SK-N-SH treated with all-trans-retinoic acid at 6 μM for 48 hours (cell line): ENCODE results near the gene OMD.

Experiments used
- ATAC-seq: fragments of 200-7000 bp; cut with Tn5 transposase; 3 replicates; pipeline ENCODE4 v1.9.1; 2020; ENCODE audit warnings: mild to moderate bottlenecking, moderate library complexity
- ARNTL ChIP-seq: fragments of 450-650 bp; formaldehyde crosslinking; IDR thresholded peaks from 2 replicates; pipeline ENCODE4 v1.5.0; 2020; ENCODE audit warnings: low read depth, mild to moderate bottlenecking, moderate library complexity, borderline replicate concordance
- BACH2 ChIP-seq: fragments of 250-450 bp; sonication (Bioruptor Pico); IDR thresholded peaks from 2 replicates; pipeline ENCODE4 v1.9.0; 2021; ENCODE audit warnings: mild to moderate bottlenecking, borderline replicate concordance
- CSDC2 ChIP-seq: fragments of 250-450 bp; sonication (Bioruptor Pico); IDR thresholded peaks from 2 replicates; pipeline ENCODE4 v1.5.0; 2020; ENCODE audit warnings: mild to moderate bottlenecking, moderate library complexity
- ESRRG ChIP-seq: fragments of 250-450 bp; sonication (Bioruptor Pico); IDR thresholded peaks from 2 replicates; pipeline ENCODE4 v1.6.1; 2021; ENCODE audit warnings: mild to moderate bottlenecking
- GLIS3 ChIP-seq: fragments of 250-450 bp; sonication (Bioruptor Pico); IDR thresholded peaks from 2 replicates; pipeline ENCODE4 v1.5.0; 2020; ENCODE audit warnings: mild to moderate bottlenecking, moderate library complexity
- ISL1 ChIP-seq: fragments of 250-450 bp; sonication (Bioruptor Pico); IDR thresholded peaks from 2 replicates; pipeline ENCODE4 v2.1.2; 2022; ENCODE audit warnings: mild to moderate bottlenecking, moderate library complexity
- OSR1 ChIP-seq: fragments of 250-450 bp; sonication (Bioruptor Pico); IDR thresholded peaks from 2 replicates; pipeline ENCODE4 v1.8.0; 2022; ENCODE audit warnings: moderate library complexity, mild to moderate bottlenecking, inconsistent platforms
- PPARA ChIP-seq: fragments of 250-450 bp; sonication (Bioruptor Pico); IDR thresholded peaks from 2 replicates; pipeline ENCODE4 v1.5.0; 2020; ENCODE audit warnings: mild to moderate bottlenecking, borderline replicate concordance
- RARB ChIP-seq: fragments of 250-450 bp; sonication (Bioruptor Pico); IDR thresholded peaks from 2 replicates; pipeline ENCODE4 v1.8.0; 2021; ENCODE audit warnings: mild to moderate bottlenecking, moderate library complexity
- SNAI2 ChIP-seq: fragments of 250-450 bp; sonication (Bioruptor Pico); IDR thresholded peaks from 2 replicates; pipeline ENCODE4 v1.5.0; 2020; ENCODE audit warnings: mild to moderate bottlenecking, moderate library complexity
- TOX ChIP-seq: fragments of 250-450 bp; sonication (Bioruptor Pico); IDR thresholded peaks from 2 replicates; pipeline ENCODE4 v1.8.0; 2021; ENCODE audit warnings: mild to moderate bottlenecking, moderate library complexity, borderline replicate concordance
- ZC3H10 ChIP-seq: fragments of 250-450 bp; sonication (Bioruptor Pico); IDR thresholded peaks from 2 replicates; pipeline ENCODE4 v1.5.1; 2021; ENCODE audit warnings: mild to moderate bottlenecking, moderate library complexity
- ZFP3 ChIP-seq: fragments of 250-450 bp; sonication (Bioruptor Pico); IDR thresholded peaks from 2 replicates; pipeline ENCODE4 v1.5.0; 2020; ENCODE audit warnings: mild to moderate bottlenecking, moderate library complexity
- ZFP30 ChIP-seq: fragments of 450-650 bp; formaldehyde crosslinking; IDR thresholded peaks from 2 replicates; pipeline ENCODE4 v1.5.0; 2022; ENCODE audit warnings: mild to moderate bottlenecking, moderate library complexity
- ZNF565 ChIP-seq: fragments of 450-650 bp; formaldehyde crosslinking; conservative IDR thresholded peaks from 2 replicates; pipeline ENCODE4 v1.5.0; 2020; ENCODE audit warnings: low read depth, mild to moderate bottlenecking, moderate library complexity
- ZNF70 ChIP-seq: fragments of 450-650 bp; formaldehyde crosslinking; IDR thresholded peaks from 2 replicates; pipeline ENCODE4 v1.5.0; 2020; ENCODE audit warnings: mild to moderate bottlenecking, moderate library complexity
- ZNF8 ChIP-seq: fragments of 450-650 bp; formaldehyde crosslinking; IDR thresholded peaks from 2 replicates; pipeline ENCODE4 v1.5.0; 2020; ENCODE audit warnings: mild to moderate bottlenecking, moderate library complexity
- TF ChIP-seq, protein P1 (sequence below): fragments of 250-450 bp; sonication (Bioruptor Pico); IDR thresholded peaks from 2 replicates; pipeline ENCODE4 v1.5.0; 2020; ENCODE audit warnings: mild to moderate bottlenecking, moderate library complexity
- TF ChIP-seq, protein P2 (sequence below): fragments of 250-450 bp; sonication (Bioruptor Pico); IDR thresholded peaks from 2 replicates; pipeline ENCODE4 v1.5.1; 2020; ENCODE audit warnings: low read depth, mild to moderate bottlenecking, moderate library complexity
- TF ChIP-seq, protein P3 (sequence below): fragments of 250-450 bp; sonication (Bioruptor Pico); IDR thresholded peaks from 2 replicates; pipeline ENCODE4 v1.5.1; 2021; ENCODE audit warnings: mild to moderate bottlenecking, moderate library complexity
- TF ChIP-seq, protein P4 (sequence below): fragments of 250-450 bp; sonication (Bioruptor Pico); IDR thresholded peaks from 2 replicates; pipeline ENCODE4 v1.8.0; 2021; ENCODE audit warnings: low read depth, mild to moderate bottlenecking, moderate library complexity, borderline replicate concordance

Gene OMD, protein sequence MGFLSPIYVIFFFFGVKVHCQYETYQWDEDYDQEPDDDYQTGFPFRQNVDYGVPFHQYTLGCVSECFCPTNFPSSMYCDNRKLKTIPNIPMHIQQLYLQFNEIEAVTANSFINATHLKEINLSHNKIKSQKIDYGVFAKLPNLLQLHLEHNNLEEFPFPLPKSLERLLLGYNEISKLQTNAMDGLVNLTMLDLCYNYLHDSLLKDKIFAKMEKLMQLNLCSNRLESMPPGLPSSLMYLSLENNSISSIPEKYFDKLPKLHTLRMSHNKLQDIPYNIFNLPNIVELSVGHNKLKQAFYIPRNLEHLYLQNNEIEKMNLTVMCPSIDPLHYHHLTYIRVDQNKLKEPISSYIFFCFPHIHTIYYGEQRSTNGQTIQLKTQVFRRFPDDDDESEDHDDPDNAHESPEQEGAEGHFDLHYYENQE

DNA sequence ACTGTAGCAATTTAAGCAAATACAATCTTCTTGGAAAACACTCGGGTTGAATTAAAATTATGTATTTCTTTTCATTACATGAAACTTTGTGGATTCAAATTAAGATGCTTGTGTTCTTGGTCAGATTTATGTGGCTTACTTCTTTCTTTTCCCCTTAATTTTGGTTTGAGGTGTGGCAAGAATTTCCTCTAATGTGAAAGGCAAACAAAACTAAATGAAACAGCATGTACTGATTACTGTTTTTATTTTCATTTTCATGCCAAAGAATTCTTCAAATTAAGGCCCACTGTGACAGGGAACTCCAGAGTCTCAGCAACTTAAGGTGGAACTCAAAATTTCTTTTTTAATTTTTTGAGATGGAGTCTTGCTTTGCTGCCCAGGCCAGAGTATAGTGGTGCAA, at the start of gene OMD:
OMD (minus strand) TSS at position 132 of the 400 bp plus-strand sequence. CDS start 6,913 bp downstream, outside the sequence.
- no peak; the same call in 2 of the 3 replicates for ATAC-seq
- TF ChIP-seq RARB (CRISPR knock-in tag) = no peak
- no peak for TF ChIP-seq ARNTL (CRISPR knock-in tag)
- no peak for TF ChIP-seq SNAI2 (CRISPR knock-in tag)
- no peak for TF ChIP-seq ISL1 (CRISPR knock-in tag)
- TF ChIP-seq, protein P1, sequence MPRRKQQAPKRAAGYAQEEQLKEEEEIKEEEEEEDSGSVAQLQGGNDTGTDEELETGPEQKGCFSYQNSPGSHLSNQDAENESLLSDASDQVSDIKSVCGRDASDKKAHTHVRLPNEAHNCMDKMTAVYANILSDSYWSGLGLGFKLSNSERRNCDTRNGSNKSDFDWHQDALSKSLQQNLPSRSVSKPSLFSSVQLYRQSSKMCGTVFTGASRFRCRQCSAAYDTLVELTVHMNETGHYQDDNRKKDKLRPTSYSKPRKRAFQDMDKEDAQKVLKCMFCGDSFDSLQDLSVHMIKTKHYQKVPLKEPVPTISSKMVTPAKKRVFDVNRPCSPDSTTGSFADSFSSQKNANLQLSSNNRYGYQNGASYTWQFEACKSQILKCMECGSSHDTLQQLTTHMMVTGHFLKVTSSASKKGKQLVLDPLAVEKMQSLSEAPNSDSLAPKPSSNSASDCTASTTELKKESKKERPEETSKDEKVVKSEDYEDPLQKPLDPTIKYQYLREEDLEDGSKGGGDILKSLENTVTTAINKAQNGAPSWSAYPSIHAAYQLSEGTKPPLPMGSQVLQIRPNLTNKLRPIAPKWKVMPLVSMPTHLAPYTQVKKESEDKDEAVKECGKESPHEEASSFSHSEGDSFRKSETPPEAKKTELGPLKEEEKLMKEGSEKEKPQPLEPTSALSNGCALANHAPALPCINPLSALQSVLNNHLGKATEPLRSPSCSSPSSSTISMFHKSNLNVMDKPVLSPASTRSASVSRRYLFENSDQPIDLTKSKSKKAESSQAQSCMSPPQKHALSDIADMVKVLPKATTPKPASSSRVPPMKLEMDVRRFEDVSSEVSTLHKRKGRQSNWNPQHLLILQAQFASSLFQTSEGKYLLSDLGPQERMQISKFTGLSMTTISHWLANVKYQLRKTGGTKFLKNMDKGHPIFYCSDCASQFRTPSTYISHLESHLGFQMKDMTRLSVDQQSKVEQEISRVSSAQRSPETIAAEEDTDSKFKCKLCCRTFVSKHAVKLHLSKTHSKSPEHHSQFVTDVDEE (CRISPR knock-in tag) = no peak
- TF ChIP-seq ESRRG = no peak
- TF ChIP-seq, protein P2, sequence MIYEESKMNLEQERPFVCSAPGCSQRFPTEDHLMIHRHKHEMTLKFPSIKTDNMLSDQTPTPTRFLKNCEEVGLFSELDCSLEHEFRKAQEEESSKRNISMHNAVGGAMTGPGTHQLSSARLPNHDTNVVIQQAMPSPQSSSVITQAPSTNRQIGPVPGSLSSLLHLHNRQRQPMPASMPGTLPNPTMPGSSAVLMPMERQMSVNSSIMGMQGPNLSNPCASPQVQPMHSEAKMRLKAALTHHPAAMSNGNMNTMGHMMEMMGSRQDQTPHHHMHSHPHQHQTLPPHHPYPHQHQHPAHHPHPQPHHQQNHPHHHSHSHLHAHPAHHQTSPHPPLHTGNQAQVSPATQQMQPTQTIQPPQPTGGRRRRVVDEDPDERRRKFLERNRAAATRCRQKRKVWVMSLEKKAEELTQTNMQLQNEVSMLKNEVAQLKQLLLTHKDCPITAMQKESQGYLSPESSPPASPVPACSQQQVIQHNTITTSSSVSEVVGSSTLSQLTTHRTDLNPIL (CRISPR knock-in tag) = no peak
- no peak for TF ChIP-seq BACH2 (CRISPR knock-in tag)

DNA sequence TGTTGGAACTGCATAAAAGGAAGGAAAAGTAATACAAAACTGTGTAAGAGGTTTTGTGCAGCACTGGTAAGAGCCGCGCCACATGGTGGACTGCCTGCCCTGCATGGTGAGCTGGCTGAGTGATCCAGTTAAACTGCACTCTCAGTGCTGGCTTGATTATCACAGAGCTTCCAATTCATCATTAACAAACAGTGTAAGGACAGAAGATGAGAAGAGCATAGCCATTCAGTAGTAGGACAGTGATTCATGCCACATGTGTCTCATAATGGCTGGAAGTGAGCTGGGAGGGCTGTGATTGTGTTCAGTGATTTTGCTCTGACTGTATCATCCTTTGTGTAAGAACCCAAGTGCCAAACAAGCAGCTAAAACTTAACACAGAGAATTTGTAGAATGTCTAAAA, 43.9 kb upstream of the OMD start:
- peak; percentile 63 for ATAC-seq
- TF ChIP-seq ZC3H10 (no peak), CSDC2 (CRISPR knock-in tag) (no peak), ZNF8 (CRISPR knock-in tag) (no peak)

DNA sequence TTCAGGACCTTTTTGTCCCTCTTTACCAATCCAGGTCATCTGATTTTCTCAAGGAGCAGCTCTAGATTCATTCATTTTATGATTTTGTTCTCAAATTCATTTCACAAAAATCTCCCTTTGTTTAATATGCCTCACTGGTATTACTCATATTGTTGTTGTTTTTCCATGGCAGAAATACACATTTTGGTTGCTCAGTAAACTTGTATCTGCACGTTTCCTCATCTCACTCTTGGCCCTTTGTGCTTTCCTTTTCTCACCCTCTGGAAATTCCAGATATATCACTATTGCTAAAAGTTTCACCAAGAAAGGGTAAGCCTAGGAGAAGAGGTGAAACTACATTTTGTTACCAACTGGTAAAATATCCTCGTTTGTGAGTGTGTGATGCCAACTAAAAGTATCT, 43.2 kb upstream of the OMD start:
- no peak for ATAC-seq
- TF ChIP-seq OSR1 (CRISPR knock-in tag) (no peak), TOX (no peak), PPARA (no peak), ZNF8 (CRISPR knock-in tag) (no peak), ISL1 (CRISPR knock-in tag) (no peak), ZFP3 (CRISPR knock-in tag) (no peak), RARB (CRISPR knock-in tag) (no peak)
- TF ChIP-seq, protein P3, sequence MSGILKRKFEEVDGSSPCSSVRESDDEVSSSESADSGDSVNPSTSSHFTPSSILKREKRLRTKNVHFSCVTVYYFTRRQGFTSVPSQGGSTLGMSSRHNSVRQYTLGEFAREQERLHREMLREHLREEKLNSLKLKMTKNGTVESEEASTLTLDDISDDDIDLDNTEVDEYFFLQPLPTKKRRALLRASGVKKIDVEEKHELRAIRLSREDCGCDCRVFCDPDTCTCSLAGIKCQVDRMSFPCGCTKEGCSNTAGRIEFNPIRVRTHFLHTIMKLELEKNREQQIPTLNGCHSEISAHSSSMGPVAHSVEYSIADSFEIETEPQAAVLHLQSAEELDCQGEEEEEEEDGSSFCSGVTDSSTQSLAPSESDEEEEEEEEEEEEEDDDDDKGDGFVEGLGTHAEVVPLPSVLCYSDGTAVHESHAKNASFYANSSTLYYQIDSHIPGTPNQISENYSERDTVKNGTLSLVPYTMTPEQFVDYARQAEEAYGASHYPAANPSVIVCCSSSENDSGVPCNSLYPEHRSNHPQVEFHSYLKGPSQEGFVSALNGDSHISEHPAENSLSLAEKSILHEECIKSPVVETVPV (CRISPR knock-in tag) = no peak
- TF ChIP-seq, protein P2 (CRISPR knock-in tag) = no peak
- TF ChIP-seq, all 23 proteins: peak for 0

DNA sequence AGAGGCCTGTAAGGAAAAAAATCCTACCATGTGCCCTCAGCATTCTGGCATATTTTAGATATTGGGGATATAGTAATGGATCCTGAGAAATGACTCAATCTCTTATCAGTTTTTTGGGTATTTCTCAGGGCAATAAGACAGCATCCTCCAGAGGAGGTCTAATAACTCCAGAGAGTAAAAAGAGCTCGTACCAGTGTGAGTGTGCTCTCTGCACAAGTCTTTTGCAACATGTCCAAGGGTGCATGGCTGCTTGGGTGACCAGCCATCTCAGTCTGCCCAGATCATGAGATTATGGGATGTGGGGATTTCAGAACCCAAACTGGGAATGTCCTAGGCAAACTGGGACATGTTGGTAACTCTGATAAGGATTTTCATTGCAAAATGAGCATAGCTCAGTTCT, 42.8 kb upstream of the OMD start:
- TF ChIP-seq SNAI2 (CRISPR knock-in tag) (no peak), ZFP30 (no peak), BACH2 (CRISPR knock-in tag) (no peak), TOX (no peak), CSDC2 (CRISPR knock-in tag) (no peak), ISL1 (CRISPR knock-in tag) (no peak), OSR1 (CRISPR knock-in tag) (no peak), ARNTL (CRISPR knock-in tag) (no peak), PPARA (no peak), ZNF565 (CRISPR knock-in tag) (no peak), ZNF70 (CRISPR knock-in tag) (no peak), GLIS3 (no peak)
- TF ChIP-seq, protein P4, sequence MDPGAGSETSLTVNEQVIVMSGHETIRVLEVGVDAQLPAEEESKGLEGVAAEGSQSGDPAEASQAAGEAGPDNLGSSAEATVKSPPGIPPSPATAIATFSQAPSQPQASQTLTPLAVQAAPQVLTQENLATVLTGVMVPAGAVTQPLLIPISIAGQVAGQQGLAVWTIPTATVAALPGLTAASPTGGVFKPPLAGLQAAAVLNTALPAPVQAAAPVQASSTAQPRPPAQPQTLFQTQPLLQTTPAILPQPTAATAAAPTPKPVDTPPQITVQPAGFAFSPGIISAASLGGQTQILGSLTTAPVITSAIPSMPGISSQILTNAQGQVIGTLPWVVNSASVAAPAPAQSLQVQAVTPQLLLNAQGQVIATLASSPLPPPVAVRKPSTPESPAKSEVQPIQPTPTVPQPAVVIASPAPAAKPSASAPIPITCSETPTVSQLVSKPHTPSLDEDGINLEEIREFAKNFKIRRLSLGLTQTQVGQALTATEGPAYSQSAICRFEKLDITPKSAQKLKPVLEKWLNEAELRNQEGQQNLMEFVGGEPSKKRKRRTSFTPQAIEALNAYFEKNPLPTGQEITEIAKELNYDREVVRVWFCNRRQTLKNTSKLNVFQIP (CRISPR knock-in tag) = no peak
- TF ChIP-seq, protein P2 (CRISPR knock-in tag) = no peak
- ATAC-seq = no peak
